ENCODE measurements around the gene REXO4.

GRCh38 chr9:133443248-133443647 lies 25.4 kb upstream of the REXO4 start:
- TF ChIP-seq ZNF140 (CRISPR knock-in tag; IDR thresholded peaks at IDR 0.05): no peak
- no peak for TF ChIP-seq HMBOX1 (IDR thresholded peaks at IDR 0.05)
- TF ChIP-seq, protein P1, sequence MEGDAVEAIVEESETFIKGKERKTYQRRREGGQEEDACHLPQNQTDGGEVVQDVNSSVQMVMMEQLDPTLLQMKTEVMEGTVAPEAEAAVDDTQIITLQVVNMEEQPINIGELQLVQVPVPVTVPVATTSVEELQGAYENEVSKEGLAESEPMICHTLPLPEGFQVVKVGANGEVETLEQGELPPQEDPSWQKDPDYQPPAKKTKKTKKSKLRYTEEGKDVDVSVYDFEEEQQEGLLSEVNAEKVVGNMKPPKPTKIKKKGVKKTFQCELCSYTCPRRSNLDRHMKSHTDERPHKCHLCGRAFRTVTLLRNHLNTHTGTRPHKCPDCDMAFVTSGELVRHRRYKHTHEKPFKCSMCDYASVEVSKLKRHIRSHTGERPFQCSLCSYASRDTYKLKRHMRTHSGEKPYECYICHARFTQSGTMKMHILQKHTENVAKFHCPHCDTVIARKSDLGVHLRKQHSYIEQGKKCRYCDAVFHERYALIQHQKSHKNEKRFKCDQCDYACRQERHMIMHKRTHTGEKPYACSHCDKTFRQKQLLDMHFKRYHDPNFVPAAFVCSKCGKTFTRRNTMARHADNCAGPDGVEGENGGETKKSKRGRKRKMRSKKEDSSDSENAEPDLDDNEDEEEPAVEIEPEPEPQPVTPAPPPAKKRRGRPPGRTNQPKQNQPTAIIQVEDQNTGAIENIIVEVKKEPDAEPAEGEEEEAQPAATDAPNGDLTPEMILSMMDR (IDR thresholded peaks at IDR 0.05 in 2 of 3, conservative IDR thresholded peaks at IDR 0.05 in 1 of 3; ENCODE audit: insufficient read depth in 2 of 3, low read depth in 1 of 3, low read length in 3 of 3): no peak
- TF ChIP-seq JUNB (CRISPR knock-in tag; conservative IDR thresholded peaks at IDR 0.05): no peak
- no peak for TF ChIP-seq L3MBTL2 (IDR thresholded peaks at IDR 0.05)
- no peak for TF ChIP-seq RBM14 (IDR thresholded peaks at IDR 0.05; ENCODE audit: borderline replicate concordance, insufficient read depth, low read depth, low read length)
- TF ChIP-seq HMGXB4 (CRISPR knock-in tag; IDR thresholded peaks at IDR 0.05): no peak
- no peak for TF ChIP-seq CBFB (CRISPR knock-in tag; IDR thresholded peaks at IDR 0.05)
- TF ChIP-seq CBX8 (IDR thresholded peaks at IDR 0.05; ENCODE audit: borderline replicate concordance, extremely low read depth, low read depth, low read length, poor library complexity, severe bottlenecking): no peak
- no peak for TF ChIP-seq EZH2 (IDR thresholded peaks at IDR 0.05; ENCODE audit: borderline replicate concordance, low read depth, low read length)
